Mesenchymal stem cell (in vitro differentiated cells and primary cell): ENCODE data around the gene ERAS.

ENCODE experiments used
- DNase-seq: peaks from one replicate; pipeline ENCODE4 v3.0.0-alpha.2; 2013
- H2AFZ ChIP-seq: one replicate; pipeline ENCODE4 v1.6.1; 2013; ENCODE audit warnings: low read depth, mild to moderate bottlenecking, control low read depth, inconsistent platforms, low read length, moderate library complexity
- H2AK5ac ChIP-seq: 2 replicates; pipeline ENCODE4 v1.6.1; 2013; ENCODE audit warnings: low read length, moderate library complexity, mild to moderate bottlenecking, inconsistent platforms; ENCODE audit not compliant: severe bottlenecking
- H2BK120ac ChIP-seq: one replicate; pipeline ENCODE4 v1.6.1; 2013; ENCODE audit warnings: low read depth, mild to moderate bottlenecking, inconsistent platforms, low read length, moderate library complexity
- H2BK12ac ChIP-seq, 2 experiments: one replicate each; pipeline ENCODE4 v1.6.1; 2013; ENCODE audit warnings: inconsistent platforms in 2 of 2, low read length in 2 of 2, mild to moderate bottlenecking in 2 of 2, moderate library complexity in 2 of 2, control low read depth in 1 of 2
- H2BK15ac ChIP-seq: one replicate; pipeline ENCODE4 v1.6.1; 2013; ENCODE audit warnings: mild to moderate bottlenecking, low read depth, inconsistent platforms; ENCODE audit not compliant: poor library complexity, severe bottlenecking
- H2BK5ac ChIP-seq: 2 replicates; pipeline ENCODE4 v1.6.1; 2013; ENCODE audit warnings: low read depth, mild to moderate bottlenecking, low read length, control low read depth, inconsistent platforms; ENCODE audit not compliant: poor library complexity, severe bottlenecking
- H3K14ac ChIP-seq, 2 experiments: one replicate each; pipeline ENCODE4 v1.6.1; 2013; ENCODE audit warnings: inconsistent platforms in 2 of 2, low read length in 2 of 2, control low read depth in 1 of 2, mild to moderate bottlenecking in 1 of 2, moderate library complexity in 1 of 2
- H3K18ac ChIP-seq, 2 experiments: one replicate each; pipeline ENCODE4 v1.6.1; 2013; ENCODE audit warnings: inconsistent platforms in 2 of 2, low read length in 2 of 2, control low read depth in 1 of 2, low read depth in 1 of 2, mild to moderate bottlenecking in 1 of 2
- H3K23ac ChIP-seq, 2 experiments: one replicate each; pipeline ENCODE4 v1.6.1; 2013; ENCODE audit warnings: inconsistent platforms in 2 of 2, low read length in 2 of 2, mild to moderate bottlenecking in 2 of 2, moderate library complexity in 2 of 2, control low read depth in 1 of 2
- H3K27ac ChIP-seq: 2 replicates; pipeline ENCODE4 v1.5.1; 2013; ENCODE audit warnings: mild to moderate bottlenecking, moderate library complexity, low read length, control low read depth, inconsistent platforms; ENCODE audit not compliant: poor library complexity, severe bottlenecking
- H3K27me3 ChIP-seq, 2 experiments: 2 replicates each; pipeline versions ENCODE4 v1.6.1 to v1.7.0; 2013; ENCODE audit warnings: low read length in 2 of 2, mild to moderate bottlenecking in 2 of 2, moderate library complexity in 2 of 2, control low read depth in 1 of 2, inconsistent platforms in 1 of 2; ENCODE audit not compliant: control insufficient read depth in 1 of 2, insufficient read depth in 1 of 2
- H3K36me3 ChIP-seq, 2 experiments: 2 replicates each; pipeline versions ENCODE4 v1.6.1 to v1.7.0; 2013; ENCODE audit warnings: low read length in 2 of 2, control low read depth in 1 of 2, inconsistent platforms in 1 of 2, low read depth in 1 of 2, mild to moderate bottlenecking in 1 of 2; ENCODE audit not compliant: insufficient read depth in 2 of 2, control insufficient read depth in 1 of 2
- H3K4ac ChIP-seq, 2 experiments: one replicate each; pipeline ENCODE4 v1.6.1; 2013; ENCODE audit warnings: inconsistent platforms in 2 of 2, low read length in 2 of 2, mild to moderate bottlenecking in 2 of 2, moderate library complexity in 2 of 2, control low read depth in 1 of 2, low read depth in 1 of 2
- H3K4me1 ChIP-seq: 2 replicates; pipeline ENCODE4 v1.6.1; 2013; ENCODE audit warnings: low read depth, low read length, control low read depth; ENCODE audit not compliant: control insufficient read depth, insufficient read depth
- H3K4me2 ChIP-seq: 2 replicates; pipeline ENCODE4 v1.6.1; 2013; ENCODE audit warnings: low read length, mild to moderate bottlenecking, inconsistent platforms; ENCODE audit not compliant: poor library complexity, severe bottlenecking
- H3K4me3 ChIP-seq, 2 experiments: 2 replicates each; pipeline versions ENCODE4 v1.5.1 to v1.7.0; 2013; ENCODE audit warnings: low read length in 2 of 2, mild to moderate bottlenecking in 2 of 2, control low read depth in 1 of 2, low read depth in 1 of 2; ENCODE audit not compliant: insufficient read depth in 1 of 2
- H3K79me1 ChIP-seq: replicated peaks from 2 replicates; pipeline ENCODE4 v1.6.1; 2013; ENCODE audit warnings: mild to moderate bottlenecking, control low read depth, low read length, inconsistent platforms; ENCODE audit not compliant: poor library complexity, severe bottlenecking
- H3K9ac ChIP-seq: 2 replicates; pipeline ENCODE4 v1.7.0; 2013; ENCODE audit warnings: mild to moderate bottlenecking, low read length, moderate library complexity
- H3K9me3 ChIP-seq: 2 replicates; pipeline ENCODE4 v1.7.0; 2013; ENCODE audit warnings: mild to moderate bottlenecking, low read length; ENCODE audit not compliant: control insufficient read depth
- H4K8ac ChIP-seq: one replicate; pipeline ENCODE4 v1.6.1; 2013; ENCODE audit warnings: inconsistent platforms, mild to moderate bottlenecking, low read length, moderate library complexity
- H4K91ac ChIP-seq: one replicate; pipeline ENCODE4 v1.6.1; 2013; ENCODE audit warnings: mild to moderate bottlenecking, low read length, inconsistent platforms
- WGBS: methylation state at CpG from one replicate; pipeline ENCODE4 v1.1.7; 2013; ENCODE audit warnings: mixed read lengths; 5-methylcytosine and 5-hydroxymethylcytosine counted together

ERAS gene

DNA sequence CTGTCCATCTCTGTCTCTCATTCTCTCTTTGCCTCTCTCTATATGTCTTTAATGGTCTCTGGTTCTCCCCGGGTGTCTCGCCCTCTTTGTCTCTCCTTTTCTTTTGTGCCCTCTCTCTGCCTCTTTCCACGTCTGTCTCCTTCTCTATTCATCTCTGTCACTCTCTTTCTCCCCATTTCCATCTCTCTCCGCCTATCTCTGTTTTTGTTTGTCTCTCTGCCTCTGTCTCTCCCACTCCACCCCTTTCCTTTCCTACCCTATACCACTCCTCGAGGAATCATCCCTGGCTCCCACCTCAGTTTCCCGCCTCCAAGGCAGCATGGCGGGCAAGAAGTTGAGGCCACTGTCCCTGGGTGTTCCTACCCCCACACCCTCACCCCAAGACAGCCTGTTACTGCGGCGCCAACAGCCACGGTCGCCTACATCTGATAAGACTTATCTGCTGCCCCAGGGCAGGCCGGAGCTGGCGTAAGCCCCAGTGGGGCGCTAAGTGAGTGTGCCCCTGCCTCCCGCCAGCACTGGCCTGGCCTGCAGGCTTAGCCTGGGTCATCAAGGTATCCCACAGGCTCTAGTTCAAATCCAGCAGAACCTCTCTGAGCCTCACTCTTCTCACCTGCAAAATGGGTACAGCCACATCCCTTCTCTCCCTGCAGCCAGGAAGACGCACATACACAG is 40.6 kb upstream of the ERAS start:
- no peaks in the 10 kb centered on the region for H3K36me3 ChIP-seq
- no peak overlapping the region for H2BK12ac ChIP-seq
- no peak overlapping the region for H3K4me3 ChIP-seq
- H3K9me3 ChIP-seq: no peaks in the 10 kb centered on the region
- H3K27ac ChIP-seq: no peak overlapping the region
- H3K4ac ChIP-seq: no peak overlapping the region
- no peak overlapping the region for H2BK15ac ChIP-seq
- no peak overlapping the region for H4K8ac ChIP-seq
- no peak overlapping the region for H3K23ac ChIP-seq
- H3K79me1 ChIP-seq: no peaks in the 10 kb centered on the region
- no peak overlapping the region for H3K18ac ChIP-seq
- H3K14ac ChIP-seq: no peak overlapping the region
- no peak overlapping the region for H3K9ac ChIP-seq
- 95% methylated on average over 16 of the region's 16 CpGs for WGBS
- H3K27me3 ChIP-seq: peaks cover 8 to 58% of the 10 kb centered on the region in 2 experiments
- H3K4me1 ChIP-seq: no peaks in the 10 kb centered on the region
- no peak overlapping the region for H4K91ac ChIP-seq
- no peak overlapping the region for H2AK5ac ChIP-seq
- no peak for DNase-seq
- no peak overlapping the region for H2BK5ac ChIP-seq
- H2AFZ ChIP-seq: no peak overlapping the region
- no peak overlapping the region for H3K4me2 ChIP-seq
- H2BK120ac ChIP-seq: no peak overlapping the region

DNA sequence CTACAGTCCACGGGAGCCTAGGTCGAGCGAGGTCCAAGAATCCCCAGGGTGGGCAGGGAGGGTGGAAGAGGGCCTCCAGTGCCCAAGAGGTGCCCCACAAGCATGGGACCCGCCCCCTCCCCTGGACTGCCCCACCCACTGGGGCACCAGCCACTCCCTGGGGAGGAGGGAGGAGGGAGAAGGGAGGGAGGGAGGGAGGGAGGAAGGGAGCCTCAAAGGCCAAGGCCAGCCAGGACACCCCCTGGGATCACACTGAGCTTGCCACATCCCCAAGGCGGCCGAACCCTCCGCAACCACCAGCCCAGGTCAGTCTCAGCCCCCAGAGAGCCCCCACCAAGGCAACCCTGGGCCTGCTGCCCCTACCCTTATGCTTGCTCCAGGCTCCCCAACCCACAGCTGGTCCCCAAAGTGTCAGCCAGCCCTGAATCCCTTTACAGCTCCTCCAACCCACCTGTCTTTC is 39.9 kb upstream of the ERAS start, which contains the start of gene GATA1:
TSS of gene GATA1 (plus strand) at position 250 of the 460 bp plus-strand sequence. CDS start 4,520 bp downstream, outside the sequence.
- H3K4ac ChIP-seq: no peak within 1 kb of the TSS
- H3K4me2 ChIP-seq: no peak within 1 kb of the TSS
- WGBS: 92% methylated on average over 3 of the region's 7 CpGs
- H3K14ac ChIP-seq: no peak within 1 kb of the TSS
- no peak within 1 kb of the TSS for H2BK15ac ChIP-seq
- peaks cover 8 to 63% of the 10 kb centered on the region in 2 experiments for H3K27me3 ChIP-seq
- no peak within 1 kb of the TSS for H4K91ac ChIP-seq
- H3K36me3 ChIP-seq: no peaks in the 10 kb centered on the region
- no peak for DNase-seq
- no peak within 1 kb of the TSS for H4K8ac ChIP-seq
- no peak within 1 kb of the TSS for H2BK120ac ChIP-seq
- H3K23ac ChIP-seq: no peak within 1 kb of the TSS
- no peak within 1 kb of the TSS for H3K27ac ChIP-seq
- no peak within 1 kb of the TSS for H2BK12ac ChIP-seq
- H3K4me1 ChIP-seq: no peaks in the 10 kb centered on the region
- no peak within 1 kb of the TSS for H2AK5ac ChIP-seq
- no peaks in the 10 kb centered on the region for H3K9me3 ChIP-seq
- no peak within 1 kb of the TSS for H3K4me3 ChIP-seq
- no peak within 1 kb of the TSS for H3K9ac ChIP-seq
- H3K18ac ChIP-seq: no peak within 1 kb of the TSS
- H3K79me1 ChIP-seq: no peaks in the 10 kb centered on the region
- H2BK5ac ChIP-seq: no peak within 1 kb of the TSS
- no peak within 1 kb of the TSS for H2AFZ ChIP-seq

DNA sequence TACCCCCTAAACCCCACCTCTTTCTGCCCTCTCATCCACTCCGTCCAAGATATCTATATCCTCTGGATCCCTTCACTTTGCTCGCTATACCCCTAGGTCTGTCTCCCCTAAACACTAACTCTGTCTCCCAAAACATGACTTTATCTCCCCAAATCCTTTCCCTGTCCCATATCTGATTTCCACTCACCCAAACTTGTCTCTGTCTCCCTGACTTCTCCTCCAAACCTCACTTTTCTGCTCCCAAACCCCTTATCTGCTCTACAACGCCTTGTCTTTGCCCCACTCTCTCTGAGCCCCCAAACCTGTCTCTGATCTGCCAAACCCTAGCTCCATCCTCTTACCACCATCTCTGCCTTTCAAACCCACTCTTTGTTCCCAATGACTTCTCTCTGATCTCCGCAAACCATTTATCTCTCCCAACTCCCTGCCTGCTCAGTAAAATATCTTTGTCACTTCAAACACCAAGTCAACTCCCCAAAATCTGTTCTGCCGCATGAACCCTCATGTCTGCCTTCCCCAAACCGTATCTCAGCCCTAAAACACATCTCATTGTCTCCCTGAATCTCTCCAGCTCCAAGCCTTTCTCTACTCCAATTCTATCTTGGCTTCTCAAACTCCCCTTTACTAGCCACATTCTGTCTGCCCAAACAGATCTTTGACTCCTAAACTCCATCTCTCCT is 39.3 kb upstream of the ERAS start:
- Histone ChIP-seq H2BK5ac (no peak overlapping the region), H3K4ac (no peak overlapping the region), H2BK15ac (no peak overlapping the region), H3K4me3 (no peak overlapping the region), H4K91ac (no peak overlapping the region), H3K79me1 (no peaks in the 10 kb centered on the region), H3K27ac (no peak overlapping the region), H3K4me2 (no peak overlapping the region), H4K8ac (no peak overlapping the region), H3K9ac (no peak overlapping the region), H2BK120ac (no peak overlapping the region), H2BK12ac (no peak overlapping the region), H3K23ac (no peak overlapping the region), H3K18ac (no peak overlapping the region), H3K9me3 (no peaks in the 10 kb centered on the region), H3K36me3 (no peaks in the 10 kb centered on the region), H2AK5ac (no peak overlapping the region), H3K4me1 (no peaks in the 10 kb centered on the region), H2AFZ (no peak overlapping the region), H3K14ac (no peak overlapping the region), H3K27me3 (peaks cover 8 to 67% of the 10 kb centered on the region in 2 experiments)
- no peak for DNase-seq
- 74% methylated on average over 6 of the region's 6 CpGs for WGBS
